HFF-Myc (cell line): ENCODE measurements around the gene GPAT3.
"Not testable (repeated sequence)": the region's sequence is repeated elsewhere in the genome, so short reads cannot be mapped to it uniquely, and the experiment has no call there.

ENCODE experiments used
- DNase-seq: peaks from one replicate; pipeline ENCODE4 v3.0.0-alpha.2; 2011; ENCODE audit warnings: low read depth; ENCODE audit errors: extremely low read depth
- H3K4me3 ChIP-seq: replicated peaks from 2 replicates; pipeline ENCODE4 v1.5.1; 2011; ENCODE audit warnings: low read depth, mild to moderate bottlenecking, control low read depth, low read length
- CTCF ChIP-seq: IDR thresholded peaks from 2 replicates; pipeline ENCODE4 v1.5.1; 2012; ENCODE audit warnings: mild to moderate bottlenecking, low read depth, low read length, control low read depth; ENCODE audit errors: missing control alignments

GPAT3 gene

GRCh38 chr4:83503974-83504373 is 31.9 kb upstream of the GPAT3 start:
- no peak for TF ChIP-seq CTCF
- no peak for DNase-seq
- H3K4me3 ChIP-seq: no peak overlapping the region

GRCh38 chr4:83504503-83504902 is 31.4 kb upstream of the GPAT3 start:
- no peak for DNase-seq
- no peak for TF ChIP-seq CTCF
- no peak overlapping the region for H3K4me3 ChIP-seq

GRCh38 chr4:83504996-83505395 is 30.9 kb upstream of the GPAT3 start:
- H3K4me3 ChIP-seq: no peak overlapping the region
- no peak for TF ChIP-seq CTCF
- no peak for DNase-seq

- TF ChIP-seq CTCF: peak; percentile 74
- DNase-seq: peak; percentile 27
- not testable (repeated sequence) for H3K4me3 ChIP-seq
These were observed 26.7 kb upstream of the GPAT3 start for GRCh38 chr4:83509156-83509585.

GRCh38 chr4:83510442-83510841 is 25.5 kb upstream of the GPAT3 start:
- no peak for DNase-seq
- no peak overlapping the region for H3K4me3 ChIP-seq
- no peak for TF ChIP-seq CTCF

- peak; percentile 22 for DNase-seq
- H3K4me3 ChIP-seq: no peak overlapping the region
- no peak for TF ChIP-seq CTCF
These were observed 19.7 kb upstream of the GPAT3 start for GRCh38 chr4:83516042-83516772.

- TF ChIP-seq CTCF: no peak
- DNase-seq: no peak
These were observed 13.7 kb upstream of the GPAT3 start for GRCh38 chr4:83522239-83522638.

More at GRCh38 chr4:83522239-83522638, 13.7 kb upstream of the GPAT3 start:
- no peak overlapping the region for H3K4me3 ChIP-seq
